ENCODE results near the gene MED28. TPM values are rescaled to one million over a fixed set of nuclear protein-coding genes. Genes with fewer than 3 reads are reported as not detected.

The MED28 gene
- total RNA-seq, 2 experiments from 2014 or later, result 50.5 to 64.7 TPM

- no peaks in the 10 kb centered on the region for H3K4me1 ChIP-seq (ENCODE audit: insufficient read depth, low read length)
- ATAC-seq (ENCODE audit: poor library complexity) (no peak), DNase-seq (no peak)
- H3K27me3 ChIP-seq (ENCODE audit: control insufficient read depth in 1 of 2, insufficient read depth in 2 of 2, low read length in 2 of 2), result no peaks in the 10 kb centered on the region
- Mint-ChIP-seq H3K27me3 (no peaks in the 10 kb centered on the region), H3K4me1 (ENCODE audit: low read depth) (no peaks in the 10 kb centered on the region), H3K4me3 (no peak overlapping the region), H3K9me3 (no peaks in the 10 kb centered on the region), H3K27ac (no peak overlapping the region), H3K36me3 (ENCODE audit: low read depth) (no peaks in the 10 kb centered on the region)
- no peak overlapping the region for H3K4me3 ChIP-seq (ENCODE audit: low read length)
- no peaks in the 10 kb centered on the region for H3K9me3 ChIP-seq (ENCODE audit: control insufficient read depth in 1 of 2, insufficient read depth in 1 of 2, low read length in 2 of 2)
- CTCF ChIA-PET, result no interaction called here
- TF ChIP-seq CTCF (IDR thresholded peaks at IDR 0.05), result no peak
- no peaks in the 10 kb centered on the region for H3K36me3 ChIP-seq (ENCODE audit: insufficient read depth, low read length)
- POLR2A ChIA-PET, result no interaction called here
- no peak overlapping the region for H3K27ac ChIP-seq (ENCODE audit: low read depth in 1 of 2, low read length in 2 of 2)
- intact Hi-C loops (cut with DNase I, micrococcal nuclease), result no loop called here
These were observed 66.3 kb downstream of the MED28 start for GRCh38 chr4:17680559-17681280.

GRCh38 chr4:17681281-17682221 lies 67.1 kb downstream of the MED28 start:
- Mint-ChIP-seq H3K36me3 (ENCODE audit: low read depth) (no peaks in the 10 kb centered on the region), H3K9me3 (no peaks in the 10 kb centered on the region), H3K4me3 (no peak overlapping the region), H3K27me3 (no peaks in the 10 kb centered on the region), H3K27ac (no peak overlapping the region), H3K4me1 (ENCODE audit: low read depth) (no peaks in the 10 kb centered on the region)
- intact Hi-C loops (cut with DNase I, micrococcal nuclease), result no loop called here
- Histone ChIP-seq H3K4me3 (ENCODE audit: low read length) (no peak overlapping the region), H3K27ac (ENCODE audit: low read depth in 1 of 2, low read length in 2 of 2) (no peak overlapping the region), H3K36me3 (ENCODE audit: insufficient read depth, low read length) (no peaks in the 10 kb centered on the region), H3K9me3 (ENCODE audit: control insufficient read depth in 1 of 2, insufficient read depth in 1 of 2, low read length in 2 of 2) (no peaks in the 10 kb centered on the region), H3K27me3 (ENCODE audit: control insufficient read depth in 1 of 2, insufficient read depth in 2 of 2, low read length in 2 of 2) (no peaks in the 10 kb centered on the region), H3K4me1 (ENCODE audit: insufficient read depth, low read length) (no peaks in the 10 kb centered on the region)
- CTCF ChIA-PET, result no interaction called here
- DNase-seq, result no peak
- no peak for ATAC-seq (ENCODE audit: poor library complexity)
- TF ChIP-seq CTCF (IDR thresholded peaks at IDR 0.05), result no peak
- POLR2A ChIA-PET, result no interaction called here

- intact Hi-C loops (cut with DNase I, micrococcal nuclease), result no loop called here
- POLR2A ChIA-PET, result no interaction called here
- Histone ChIP-seq H3K27me3 (ENCODE audit: control insufficient read depth in 1 of 2, insufficient read depth in 2 of 2, low read length in 2 of 2) (no peaks in the 10 kb centered on the region), H3K9me3 (ENCODE audit: control insufficient read depth in 1 of 2, insufficient read depth in 1 of 2, low read length in 2 of 2) (no peaks in the 10 kb centered on the region), H3K36me3 (ENCODE audit: insufficient read depth, low read length) (no peaks in the 10 kb centered on the region), H3K4me3 (ENCODE audit: low read length) (no peak overlapping the region), H3K27ac (ENCODE audit: low read depth in 1 of 2, low read length in 2 of 2) (no peak overlapping the region), H3K4me1 (ENCODE audit: insufficient read depth, low read length) (no peaks in the 10 kb centered on the region)
- no peak for ATAC-seq (ENCODE audit: poor library complexity)
- no peak for TF ChIP-seq CTCF (IDR thresholded peaks at IDR 0.05)
- CTCF ChIA-PET, result no interaction called here
- Mint-ChIP-seq H3K9me3 (no peaks in the 10 kb centered on the region), H3K4me1 (ENCODE audit: low read depth) (no peaks in the 10 kb centered on the region), H3K27me3 (no peaks in the 10 kb centered on the region), H3K4me3 (no peak overlapping the region), H3K36me3 (ENCODE audit: low read depth) (no peaks in the 10 kb centered on the region), H3K27ac (no peak overlapping the region)
- DNase-seq, result no peak
These were observed 67.8 kb downstream of the MED28 start for GRCh38 chr4:17682222-17682566.

Other genes starting within 250 kb of the MED28 start
- gene QDPR, start 102.6 kb upstream of the MED28 start, total RNA-seq, result 10 to 100 TPM; 15.3 to 15.7 TPM
- gene CLRN2, start 99.5 kb upstream of the MED28 start, total RNA-seq, result not detected
- 10 to 100 TPM; 61.6 TPM for gene LAP3, start 37.4 kb upstream of the MED28 start, total RNA-seq
- gene FAM184B, start 167.0 kb downstream of the MED28 start, total RNA-seq, result not detected
- gene DCAF16, start 196.1 kb downstream of the MED28 start, total RNA-seq, result 10 to 100 TPM; 88.5 to 91.4 TPM
- gene NCAPG, start 196.3 kb downstream of the MED28 start, total RNA-seq, result under 1 TPM; 0.58 to 0.61 TPM